ENCODE measurements around the gene CEACAM20. TPM values are rescaled to one million over a fixed set of nuclear protein-coding genes. Genes with fewer than 3 reads are reported as not detected.

The CEACAM20 gene
- total RNA-seq (not detected), polyA plus RNA-seq (not detected)

DNA sequence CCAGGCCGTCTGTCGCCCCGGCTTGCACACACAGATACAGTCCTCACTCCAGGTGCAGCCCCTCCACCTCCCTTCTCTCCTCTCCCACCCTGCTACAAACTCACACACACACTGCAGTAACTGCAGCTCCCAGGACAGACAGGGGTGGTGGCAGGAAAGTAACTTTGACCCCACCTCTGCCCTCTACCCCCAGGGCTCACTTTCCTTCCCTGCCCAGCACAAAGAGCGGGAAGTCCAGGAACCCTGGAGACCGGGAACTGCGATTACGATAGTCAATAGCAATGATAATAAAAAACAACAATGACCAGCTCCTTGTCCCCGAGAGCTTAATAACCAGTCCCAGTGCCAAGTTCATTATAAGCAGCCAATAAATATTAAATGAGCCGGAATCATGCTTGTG is at the start of gene CEACAM20:
CEACAM20 (minus strand) TSS at position 140 of the 400 bp plus-strand sequence. CDS start 166 bp downstream, outside the sequence.
- Mint-ChIP-seq H3K36me3 (peaks cover 3% of the 10 kb centered on the region), H3K4me1 (no peaks in the 10 kb centered on the region), H3K4me3 (no peak within 1 kb of the TSS), H3K27me3 (no peaks in the 10 kb centered on the region), H3K9me3 (peaks cover 0 to 28% (median 6%) of the 10 kb centered on the region in 7 donors), H3K27ac (no peak within 1 kb of the TSS)
- Histone ChIP-seq H3K9me3 (ENCODE audit: control insufficient read depth in 2 of 2, low read length in 2 of 2) (peaks cover 3 to 4% of the 10 kb centered on the region in 2 experiments), H3K27me3 (ENCODE audit: control insufficient read depth, insufficient read depth, low read length) (no peaks in the 10 kb centered on the region), H3K36me3 (ENCODE audit: control insufficient read depth, insufficient read depth, low read length) (no peaks in the 10 kb centered on the region), H3K27ac (ENCODE audit: insufficient read depth, low read length, poor library complexity, severe bottlenecking) (no peak within 1 kb of the TSS), H3K4me1 (ENCODE audit: control insufficient read depth, insufficient read depth, low read length, poor library complexity, severe bottlenecking) (no peaks in the 10 kb centered on the region), H3K4me3 (ENCODE audit: low read depth, low read length) (no peak within 1 kb of the TSS)
- no peak for ATAC-seq (ENCODE audit: low read depth in 2 of 2)
- no peak for DNase-seq

- DNase-seq: no peak
- no peak for ATAC-seq (ENCODE audit: low read depth in 2 of 2)
- H3K27ac ChIP-seq (ENCODE audit: insufficient read depth, low read length, poor library complexity, severe bottlenecking): no peak overlapping the region
- no peak overlapping the region for H3K4me3 ChIP-seq (ENCODE audit: low read depth, low read length)
- no peaks in the 10 kb centered on the region for H3K27me3 Mint-ChIP-seq
- H3K27ac Mint-ChIP-seq: no peak overlapping the region
- no peak overlapping the region for H3K4me3 Mint-ChIP-seq
- no peaks in the 10 kb centered on the region for H3K27me3 ChIP-seq (ENCODE audit: control insufficient read depth, insufficient read depth, low read length)
- peaks cover 0 to 5% of the 10 kb centered on the region in 2 experiments for H3K9me3 ChIP-seq (ENCODE audit: control insufficient read depth in 2 of 2, low read length in 2 of 2)
- no peaks in the 10 kb centered on the region for H3K4me1 Mint-ChIP-seq
- H3K36me3 ChIP-seq (ENCODE audit: control insufficient read depth, insufficient read depth, low read length): no peaks in the 10 kb centered on the region
- H3K9me3 Mint-ChIP-seq: peaks cover 0 to 13% (median 1%) of the 10 kb centered on the region in 7 donors
- H3K36me3 Mint-ChIP-seq: no peaks in the 10 kb centered on the region
- H3K4me1 ChIP-seq (ENCODE audit: control insufficient read depth, insufficient read depth, low read length, poor library complexity, severe bottlenecking): no peaks in the 10 kb centered on the region
Observed at GRCh38 chr19:44577566-44577874, 48.0 kb upstream of the CEACAM20 start.

- Mint-ChIP-seq H3K27ac (no peak overlapping the region), H3K36me3 (no peaks in the 10 kb centered on the region), H3K4me1 (no peaks in the 10 kb centered on the region), H3K9me3 (peaks cover 0 to 13% (median 1%) of the 10 kb centered on the region in 7 donors), H3K4me3 (no peak overlapping the region), H3K27me3 (no peaks in the 10 kb centered on the region)
- Histone ChIP-seq H3K27ac (ENCODE audit: insufficient read depth, low read length, poor library complexity, severe bottlenecking) (no peak overlapping the region), H3K4me1 (ENCODE audit: control insufficient read depth, insufficient read depth, low read length, poor library complexity, severe bottlenecking) (no peaks in the 10 kb centered on the region), H3K4me3 (ENCODE audit: low read depth, low read length) (no peak overlapping the region), H3K36me3 (ENCODE audit: control insufficient read depth, insufficient read depth, low read length) (no peaks in the 10 kb centered on the region), H3K9me3 (ENCODE audit: control insufficient read depth in 2 of 2, low read length in 2 of 2) (peaks cover 0 to 5% of the 10 kb centered on the region in 2 experiments), H3K27me3 (ENCODE audit: control insufficient read depth, insufficient read depth, low read length) (no peaks in the 10 kb centered on the region)
- ATAC-seq (ENCODE audit: low read depth in 2 of 2) (no peak), DNase-seq (no peak)
Observed at GRCh38 chr19:44576843-44577565, 47.5 kb upstream of the CEACAM20 start.

DNA sequence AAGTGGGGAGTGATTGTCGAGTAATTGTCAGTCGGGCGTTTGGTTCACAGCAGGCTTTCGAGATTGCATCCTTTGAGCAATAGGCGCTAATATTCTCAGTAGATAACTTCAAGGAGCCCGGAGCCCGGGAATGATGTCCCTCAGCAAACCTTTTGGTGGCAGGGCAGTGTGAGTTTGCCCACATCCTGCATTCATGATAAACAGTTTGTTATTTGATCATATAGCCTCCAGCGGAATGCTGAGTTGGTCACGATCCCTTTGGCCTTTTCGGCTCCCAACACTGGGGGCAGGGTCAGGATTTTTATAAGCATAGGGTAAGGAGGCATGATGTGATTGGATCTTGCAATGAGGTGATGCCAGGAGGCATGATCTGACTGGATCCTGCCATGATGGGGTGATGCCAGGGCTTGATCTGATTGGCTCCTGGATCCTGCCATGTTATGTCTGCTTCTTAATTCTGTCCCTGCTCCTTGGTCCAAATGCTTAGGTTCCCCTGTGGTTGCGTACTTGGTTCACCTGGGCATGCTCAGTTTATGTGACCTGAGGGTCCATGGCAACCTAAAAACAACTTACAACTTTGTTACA is 45.7 kb upstream of the CEACAM20 start:
- Histone ChIP-seq H3K27ac (ENCODE audit: insufficient read depth, low read length, poor library complexity, severe bottlenecking) (no peak overlapping the region), H3K27me3 (ENCODE audit: control insufficient read depth, insufficient read depth, low read length) (no peaks in the 10 kb centered on the region), H3K9me3 (ENCODE audit: control insufficient read depth in 2 of 2, low read length in 2 of 2) (peaks cover 0 to 5% of the 10 kb centered on the region in 2 experiments), H3K4me3 (ENCODE audit: low read depth, low read length) (no peak overlapping the region), H3K4me1 (ENCODE audit: control insufficient read depth, insufficient read depth, low read length, poor library complexity, severe bottlenecking) (no peaks in the 10 kb centered on the region), H3K36me3 (ENCODE audit: control insufficient read depth, insufficient read depth, low read length) (no peaks in the 10 kb centered on the region)
- no peaks in the 10 kb centered on the region for H3K36me3 Mint-ChIP-seq
- DNase-seq (no peak), ATAC-seq (ENCODE audit: low read depth in 2 of 2) (no peak)
- peaks cover 0 to 8% (median 1%) of the 10 kb centered on the region in 7 donors for H3K9me3 Mint-ChIP-seq
- H3K27me3 Mint-ChIP-seq: no peaks in the 10 kb centered on the region
- H3K4me3 Mint-ChIP-seq: no peak overlapping the region
- H3K27ac Mint-ChIP-seq: no peak overlapping the region
- H3K4me1 Mint-ChIP-seq: no peaks in the 10 kb centered on the region

GRCh38 chr19:44574186-44574950 is 44.9 kb upstream of the CEACAM20 start:
- DNase-seq (no peak), ATAC-seq (ENCODE audit: low read depth in 2 of 2) (no peak)
- H3K27me3 Mint-ChIP-seq: no peaks in the 10 kb centered on the region
- Histone ChIP-seq H3K36me3 (ENCODE audit: control insufficient read depth, insufficient read depth, low read length) (no peaks in the 10 kb centered on the region), H3K9me3 (ENCODE audit: control insufficient read depth in 2 of 2, low read length in 2 of 2) (no peaks in the 10 kb centered on the region), H3K4me1 (ENCODE audit: control insufficient read depth, insufficient read depth, low read length, poor library complexity, severe bottlenecking) (no peaks in the 10 kb centered on the region), H3K4me3 (ENCODE audit: low read depth, low read length) (no peak overlapping the region), H3K27me3 (ENCODE audit: control insufficient read depth, insufficient read depth, low read length) (no peaks in the 10 kb centered on the region), H3K27ac (ENCODE audit: insufficient read depth, low read length, poor library complexity, severe bottlenecking) (no peak overlapping the region)
- H3K36me3 Mint-ChIP-seq: no peaks in the 10 kb centered on the region
- H3K27ac Mint-ChIP-seq: no peak overlapping the region
- no peaks in the 10 kb centered on the region for H3K4me1 Mint-ChIP-seq
- H3K4me3 Mint-ChIP-seq: no peak overlapping the region
- H3K9me3 Mint-ChIP-seq: peaks cover 0 to 8% (median 1%) of the 10 kb centered on the region in 7 donors

DNA sequence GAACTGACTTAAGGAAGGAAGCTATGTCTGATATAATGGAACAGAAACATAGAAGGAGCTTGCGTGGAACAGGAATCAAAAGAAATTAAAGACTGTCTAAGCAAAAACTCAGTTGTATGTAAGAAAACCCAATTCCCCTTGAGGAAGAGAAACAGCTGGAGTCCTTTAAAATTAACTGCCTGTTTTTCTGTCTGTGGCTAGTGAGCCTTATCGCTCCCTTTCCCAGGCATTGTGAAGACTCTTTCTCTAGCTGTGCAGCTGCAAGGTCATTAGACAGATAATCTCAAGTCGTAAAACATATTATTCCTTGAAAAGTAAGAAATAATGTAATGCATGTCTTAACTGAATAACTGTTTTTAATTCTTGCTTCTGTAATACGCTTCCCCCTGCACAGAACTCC is 44.2 kb upstream of the CEACAM20 start:
- DNase-seq (no peak), ATAC-seq (ENCODE audit: low read depth in 2 of 2) (no peak)
- Mint-ChIP-seq H3K4me3 (no peak overlapping the region), H3K4me1 (no peaks in the 10 kb centered on the region), H3K36me3 (no peaks in the 10 kb centered on the region), H3K27ac (no peak overlapping the region), H3K27me3 (no peaks in the 10 kb centered on the region), H3K9me3 (peaks cover 0 to 8% (median 1%) of the 10 kb centered on the region in 7 donors)
- Histone ChIP-seq H3K9me3 (ENCODE audit: control insufficient read depth in 2 of 2, low read length in 2 of 2) (no peaks in the 10 kb centered on the region), H3K4me3 (ENCODE audit: low read depth, low read length) (no peak overlapping the region), H3K27me3 (ENCODE audit: control insufficient read depth, insufficient read depth, low read length) (no peaks in the 10 kb centered on the region), H3K27ac (ENCODE audit: insufficient read depth, low read length, poor library complexity, severe bottlenecking) (no peak overlapping the region), H3K36me3 (ENCODE audit: control insufficient read depth, insufficient read depth, low read length) (no peaks in the 10 kb centered on the region), H3K4me1 (ENCODE audit: control insufficient read depth, insufficient read depth, low read length, poor library complexity, severe bottlenecking) (no peaks in the 10 kb centered on the region)

GRCh38 chr19:44573183-44573582 is 43.7 kb upstream of the CEACAM20 start:
- H3K27me3 Mint-ChIP-seq: no peaks in the 10 kb centered on the region
- DNase-seq (no peak), ATAC-seq (ENCODE audit: low read depth in 2 of 2) (no peak)
- Histone ChIP-seq H3K36me3 (ENCODE audit: control insufficient read depth, insufficient read depth, low read length) (no peaks in the 10 kb centered on the region), H3K4me1 (ENCODE audit: control insufficient read depth, insufficient read depth, low read length, poor library complexity, severe bottlenecking) (no peaks in the 10 kb centered on the region), H3K27me3 (ENCODE audit: control insufficient read depth, insufficient read depth, low read length) (no peaks in the 10 kb centered on the region), H3K4me3 (ENCODE audit: low read depth, low read length) (no peak overlapping the region), H3K27ac (ENCODE audit: insufficient read depth, low read length, poor library complexity, severe bottlenecking) (no peak overlapping the region), H3K9me3 (ENCODE audit: control insufficient read depth in 2 of 2, low read length in 2 of 2) (no peaks in the 10 kb centered on the region)
- peaks cover 0 to 6% (median 1%) of the 10 kb centered on the region in 7 donors for H3K9me3 Mint-ChIP-seq
- no peak overlapping the region for H3K4me3 Mint-ChIP-seq
- H3K27ac Mint-ChIP-seq: no peak overlapping the region
- no peaks in the 10 kb centered on the region for H3K4me1 Mint-ChIP-seq
- H3K36me3 Mint-ChIP-seq: no peaks in the 10 kb centered on the region

Data from CD4-positive, CD25-positive, alpha-beta regulatory T cell (primary cell).